Choroid plexus epithelial cell (primary cell): ENCODE measurements around the gene PLPP3.
"Not testable (repeated sequence)": the region's sequence is repeated elsewhere in the genome, so short reads cannot be mapped to it uniquely, and the experiment has no call there.

ENCODE experiments used
- DNase-seq: peaks from one replicate; pipeline ENCODE4 v3.0.0-alpha.2; 2010; ENCODE audit warnings: low read depth
- H3K4me3 ChIP-seq: 2 replicates; pipeline ENCODE4 v1.5.1; 2011; ENCODE audit warnings: low read depth, mild to moderate bottlenecking, control low read depth, low read length, moderate library complexity
- TF ChIP-seq, protein P1 (sequence below): conservative IDR thresholded peaks from 2 replicates; pipeline ENCODE4 v1.5.1; 2011; ENCODE audit warnings: low read depth, mild to moderate bottlenecking, control low read depth, inconsistent platforms, low read length, moderate library complexity

The PLPP3 gene

DNA sequence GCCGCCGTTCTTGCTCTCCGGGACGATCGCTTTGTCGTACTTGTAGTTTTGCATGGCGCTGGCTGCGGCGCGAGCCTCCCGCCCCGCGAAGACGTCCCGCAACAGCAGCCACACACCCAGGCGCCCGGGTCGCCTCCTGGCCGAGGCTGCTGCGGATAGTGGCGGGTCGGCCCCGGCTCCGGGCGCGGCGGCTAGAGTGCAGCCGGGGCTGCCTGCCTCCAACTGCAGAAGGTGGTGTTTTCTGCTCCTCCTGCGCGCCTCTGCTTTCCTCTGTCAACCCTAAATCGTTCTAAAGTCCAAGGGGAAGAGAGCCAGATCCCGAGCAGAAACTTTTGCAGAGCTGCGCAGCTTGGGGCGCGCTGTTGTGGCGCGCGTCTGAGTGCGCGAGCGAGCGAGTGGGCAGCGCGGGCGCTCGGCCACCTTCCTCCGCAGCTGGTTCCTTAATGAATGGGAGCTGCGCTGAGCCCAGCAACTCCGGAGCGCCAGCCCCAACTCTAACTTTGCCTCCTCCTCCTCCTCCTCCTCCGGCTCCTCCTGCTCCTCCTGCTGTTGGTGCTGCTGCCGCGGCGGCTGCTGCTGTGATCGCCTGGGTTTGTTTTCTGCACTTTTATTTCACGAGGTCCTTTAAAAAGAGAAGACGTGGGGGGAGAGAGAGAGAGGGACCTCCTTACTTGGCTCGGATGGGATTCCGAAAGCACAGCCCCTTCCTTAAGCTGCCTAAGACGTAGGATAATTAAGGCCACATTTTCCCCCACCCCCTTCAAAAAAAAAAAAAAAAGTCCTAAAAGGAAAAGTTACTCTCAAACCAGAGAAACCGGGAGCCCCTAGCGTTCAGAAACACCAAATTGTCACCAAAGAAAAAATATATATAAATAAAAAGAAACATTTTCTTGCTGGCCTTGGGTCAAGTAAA, at the start of gene PLPP3:
Gene PLPP3, minus strand, starts transcription at position 601 of the 913 bp plus-strand sequence. Its CDS starts 547 bp downstream, at position 54.
- peak; percentile 93 for DNase-seq
- H3K4me3 ChIP-seq = peak within 1 kb of the TSS; percentile 78
- TF ChIP-seq, protein P1, sequence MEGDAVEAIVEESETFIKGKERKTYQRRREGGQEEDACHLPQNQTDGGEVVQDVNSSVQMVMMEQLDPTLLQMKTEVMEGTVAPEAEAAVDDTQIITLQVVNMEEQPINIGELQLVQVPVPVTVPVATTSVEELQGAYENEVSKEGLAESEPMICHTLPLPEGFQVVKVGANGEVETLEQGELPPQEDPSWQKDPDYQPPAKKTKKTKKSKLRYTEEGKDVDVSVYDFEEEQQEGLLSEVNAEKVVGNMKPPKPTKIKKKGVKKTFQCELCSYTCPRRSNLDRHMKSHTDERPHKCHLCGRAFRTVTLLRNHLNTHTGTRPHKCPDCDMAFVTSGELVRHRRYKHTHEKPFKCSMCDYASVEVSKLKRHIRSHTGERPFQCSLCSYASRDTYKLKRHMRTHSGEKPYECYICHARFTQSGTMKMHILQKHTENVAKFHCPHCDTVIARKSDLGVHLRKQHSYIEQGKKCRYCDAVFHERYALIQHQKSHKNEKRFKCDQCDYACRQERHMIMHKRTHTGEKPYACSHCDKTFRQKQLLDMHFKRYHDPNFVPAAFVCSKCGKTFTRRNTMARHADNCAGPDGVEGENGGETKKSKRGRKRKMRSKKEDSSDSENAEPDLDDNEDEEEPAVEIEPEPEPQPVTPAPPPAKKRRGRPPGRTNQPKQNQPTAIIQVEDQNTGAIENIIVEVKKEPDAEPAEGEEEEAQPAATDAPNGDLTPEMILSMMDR = peak; percentile 49

DNA sequence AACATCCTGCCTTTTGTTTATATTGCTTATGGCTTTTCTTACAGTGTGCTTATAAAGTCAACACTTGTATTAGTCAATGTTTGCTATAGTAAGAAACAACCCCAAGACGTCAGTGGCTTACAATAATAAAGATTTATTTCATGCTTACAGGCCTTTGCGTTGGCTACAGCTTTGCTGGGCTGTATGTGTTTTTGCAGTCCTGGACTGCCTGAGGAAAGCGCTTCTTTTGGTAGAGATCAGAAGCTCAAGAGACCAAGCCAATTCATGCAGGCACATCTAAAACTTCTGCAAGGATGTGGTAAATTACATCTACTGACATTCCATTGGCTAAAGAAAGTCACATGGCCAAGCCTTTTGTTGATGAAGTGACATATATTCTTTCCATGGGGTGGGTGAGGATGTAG, 48.3 kb upstream of the PLPP3 start:
- no peak overlapping the region for H3K4me3 ChIP-seq
- TF ChIP-seq, protein P1 = no peak
- DNase-seq = peak; percentile 44

DNA sequence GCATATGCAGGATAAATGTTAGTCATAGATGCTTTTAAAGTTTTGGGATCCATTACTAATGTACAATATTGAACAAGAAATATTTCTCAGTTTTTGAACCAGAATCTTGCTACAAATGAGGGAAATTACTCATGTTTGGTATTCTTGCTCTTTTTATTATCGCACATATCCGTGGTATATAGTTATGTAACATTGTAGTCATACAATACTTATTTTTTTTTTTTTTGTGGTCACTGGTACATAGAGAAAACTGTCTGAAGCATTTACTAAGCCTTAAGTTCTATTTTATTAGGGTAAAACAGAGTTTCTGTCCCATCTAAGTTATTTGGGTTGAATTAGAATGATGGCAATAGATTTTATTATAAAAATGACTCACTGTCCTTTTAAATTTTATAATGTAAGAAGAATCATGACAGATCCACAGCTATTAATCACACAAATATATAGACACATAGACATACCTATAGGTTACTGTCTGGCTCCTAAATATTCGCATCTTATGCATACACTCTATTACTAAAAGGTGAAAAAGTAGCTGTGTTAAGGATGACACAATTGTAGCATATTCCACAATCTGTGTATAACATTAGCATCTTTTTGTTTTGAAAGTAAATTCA, 47.8 kb upstream of the PLPP3 start:
- DNase-seq = no peak
- no peak overlapping the region for H3K4me3 ChIP-seq
- TF ChIP-seq, protein P1 = no peak

DNA sequence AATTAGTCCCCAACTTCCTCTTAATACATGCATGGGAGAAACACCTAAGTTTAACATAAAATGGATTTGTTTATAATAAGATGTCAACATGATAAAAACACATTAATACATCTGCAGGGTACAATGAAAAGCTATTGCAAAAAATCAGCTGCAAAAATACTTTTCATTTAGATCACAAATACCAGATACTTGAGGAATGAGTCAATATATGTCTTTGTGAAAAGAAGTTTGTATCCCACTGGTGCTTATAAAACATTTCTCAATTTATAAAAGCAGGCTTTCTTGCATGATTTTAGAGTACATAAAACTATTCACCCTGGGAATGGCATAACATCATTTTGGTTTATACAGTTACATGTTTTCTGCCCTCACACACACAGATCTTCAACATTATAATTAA, 47.2 kb upstream of the PLPP3 start:
- TF ChIP-seq, protein P1 = no peak
- no peak overlapping the region for H3K4me3 ChIP-seq
- DNase-seq = peak; percentile 62

DNA sequence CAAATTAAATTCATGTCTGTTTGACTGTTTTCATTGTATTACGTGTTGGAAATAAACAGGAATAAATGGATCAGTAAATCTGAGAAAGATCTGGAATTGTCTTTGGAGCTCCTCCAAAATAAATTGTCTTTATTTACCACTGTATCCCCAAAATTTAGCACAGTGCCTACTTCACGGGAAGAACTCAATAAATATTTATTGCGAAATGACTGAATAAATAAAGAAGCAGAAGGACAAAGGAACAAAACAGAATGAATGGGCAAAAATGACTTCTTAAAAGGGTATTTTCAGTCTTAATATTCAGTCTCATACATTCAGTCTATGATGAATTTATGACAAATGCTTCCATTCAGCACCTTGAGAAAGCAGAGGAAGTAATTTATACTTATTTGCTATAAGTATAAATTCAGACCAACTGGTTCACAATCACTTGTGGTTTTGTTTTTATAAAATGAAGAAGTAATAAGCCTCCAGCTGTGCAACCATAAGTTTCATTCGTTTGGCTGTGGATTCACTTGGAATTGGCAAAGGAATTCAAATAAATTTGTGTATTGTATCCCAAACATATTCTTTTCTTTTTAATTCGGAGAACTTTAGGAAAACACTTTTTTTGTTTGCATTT, 46.6 kb upstream of the PLPP3 start:
- TF ChIP-seq, protein P1 = no peak
- no peak for DNase-seq
- no peak overlapping the region for H3K4me3 ChIP-seq

DNA sequence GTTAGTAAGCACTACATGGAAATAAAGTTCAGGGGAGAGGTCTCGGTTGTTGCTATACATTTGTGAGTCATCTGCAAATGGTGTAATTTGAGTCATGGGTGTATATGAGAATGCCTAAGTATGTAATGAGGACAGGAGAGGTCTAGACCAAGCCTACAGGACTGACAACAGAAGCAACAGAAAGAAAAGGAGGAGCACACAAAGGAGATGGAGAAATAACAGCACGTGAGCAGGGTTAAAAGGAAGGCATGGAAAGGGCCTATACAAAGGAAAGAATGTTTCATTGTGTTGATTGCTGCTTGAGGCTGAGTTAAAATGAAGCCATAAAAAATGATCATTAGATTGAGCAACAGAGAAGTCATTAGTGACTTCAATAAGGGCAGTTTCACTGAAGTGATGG, 37.8 kb upstream of the PLPP3 start:
- TF ChIP-seq, protein P1 = no peak
- peak; percentile 69 for DNase-seq
- no peak overlapping the region for H3K4me3 ChIP-seq

DNA sequence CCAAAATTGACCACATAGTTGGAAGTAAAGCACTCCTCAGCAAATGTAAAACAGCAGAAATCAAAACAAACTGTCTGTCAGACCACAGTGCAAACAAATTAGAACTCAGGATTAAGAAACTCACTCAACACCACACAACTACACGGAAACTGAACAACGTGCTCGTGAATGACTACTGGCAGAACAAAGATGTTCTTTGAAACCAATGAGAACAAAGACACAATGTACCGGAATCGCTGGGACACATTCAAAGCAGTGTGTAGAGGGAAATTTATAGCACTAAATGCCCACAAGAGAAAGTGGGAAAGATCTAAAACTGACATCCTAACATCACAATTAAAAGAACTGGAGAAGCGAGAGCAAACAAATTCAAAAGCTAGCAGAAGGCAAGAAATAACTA, 31.4 kb upstream of the PLPP3 start:
- not testable (repeated sequence) for DNase-seq, H3K4me3 ChIP-seq

DNA sequence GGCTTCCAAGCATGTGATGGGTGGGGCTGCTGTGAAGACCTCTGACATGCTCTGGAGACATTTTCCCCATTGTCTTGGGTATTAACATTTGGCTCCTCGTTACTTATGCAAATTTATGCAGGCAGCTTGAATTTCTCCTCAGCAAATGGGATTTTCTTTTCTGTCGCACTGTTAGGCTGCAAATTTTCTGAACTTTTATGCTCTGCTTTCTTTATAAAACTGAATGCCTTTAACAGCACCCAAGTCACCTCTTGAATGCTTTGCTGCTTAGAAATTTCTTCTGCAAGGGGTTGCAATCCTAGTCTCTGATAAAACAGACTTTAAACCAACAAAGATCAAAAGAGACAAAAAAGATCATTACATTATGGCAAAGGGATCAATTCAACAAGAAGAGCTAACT, 30.7 kb upstream of the PLPP3 start:
- DNase-seq, H3K4me3 ChIP-seq: not testable (repeated sequence)

DNA sequence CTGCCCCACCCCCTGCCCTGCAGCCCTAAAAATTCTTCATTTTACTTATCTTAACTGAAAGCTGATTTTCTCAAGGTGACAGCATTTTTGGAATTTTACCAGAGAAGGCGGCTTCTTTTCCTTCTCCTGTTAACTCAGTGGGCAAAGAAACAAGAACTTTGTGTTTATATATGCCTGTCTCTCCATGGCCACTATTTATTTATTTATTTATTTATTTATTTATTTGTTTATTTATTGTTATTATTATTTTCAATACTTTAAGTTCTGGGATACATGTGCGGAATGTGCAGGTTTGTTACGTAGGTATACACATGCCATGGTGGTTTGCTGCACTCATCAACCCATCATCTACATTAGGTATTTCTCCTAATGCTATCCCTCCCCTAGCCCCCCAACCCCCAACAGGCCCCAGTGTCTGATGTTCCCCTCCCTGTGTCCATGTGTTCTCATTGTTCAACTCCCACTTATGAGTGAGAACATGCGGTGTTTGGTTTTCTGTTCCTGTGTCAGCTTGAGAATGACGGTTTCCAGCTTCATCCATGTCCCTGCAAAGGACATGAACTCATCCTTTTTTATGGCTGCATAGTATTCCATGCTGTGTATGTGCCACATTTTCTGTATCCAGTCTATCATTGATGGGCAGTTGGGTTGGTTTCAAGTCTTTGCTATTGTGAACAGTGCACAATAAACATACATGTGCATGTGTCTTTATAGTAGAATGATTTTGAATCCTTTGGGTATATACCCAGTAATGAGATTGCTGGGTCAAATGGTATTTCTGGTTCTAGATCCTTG, 16.2 kb upstream of the PLPP3 start:
- not testable (repeated sequence) for DNase-seq, H3K4me3 ChIP-seq
